Heart right ventricle (tissue), 16 donors: Measurements from ENCODE around the gene TMEM59L. TPM values are rescaled to one million over a fixed set of nuclear protein-coding genes. Genes with fewer than 3 reads are reported as not detected.
A peak's percentile ranks its signal among the peaks of the same experiment; 100 is the strongest.

Source experiments
- ATAC-seq, 8 donors: fragments of 200-7000 bp; cut with Tn5 transposase; one replicate each; pipeline ENCODE4 v1.9.1; 2020; ENCODE audit warnings: mild to moderate bottlenecking in 8 of 8, moderate library complexity in 8 of 8, moderate number of reproducible peaks in 1 of 8
- DNase-seq, 2 donors: peaks; one replicate each; pipeline ENCODE4 v3.0.0-alpha.2; 2020
- H3K27ac ChIP-seq, 10 donors: fragments of 200-600 bp; sonication (generic) in 2 of 10; one replicate each; pipeline versions ENCODE4 v1.5.0 to v1.8.0; 2020 to 2022; ENCODE audit warnings: mild to moderate bottlenecking in 3 of 10
- H3K27me3 ChIP-seq, 7 donors: fragments of 200-600 bp; one replicate each; pipeline ENCODE4 v1.8.0; 2021 to 2022; ENCODE audit warnings: mild to moderate bottlenecking in 2 of 7
- H3K36me3 ChIP-seq, 9 donors: fragments of 200-600 bp; sonication (generic) in 1 of 9; one replicate each; pipeline versions ENCODE4 v1.5.0 to v1.8.0; 2020 to 2022; ENCODE audit warnings: mild to moderate bottlenecking in 2 of 9
- H3K4me1 ChIP-seq, 9 donors: fragments of 200-600 bp; sonication (generic) in 1 of 9; one replicate each; pipeline versions ENCODE4 v1.5.0 to v1.8.0; 2020 to 2022; ENCODE audit warnings: mild to moderate bottlenecking in 4 of 9
- H3K4me3 ChIP-seq, 10 donors: fragments of 200-600 bp; sonication (generic) in 2 of 10; one replicate each; pipeline versions ENCODE4 v1.5.0 to v1.8.0; 2020 to 2022; ENCODE audit warnings: mild to moderate bottlenecking in 7 of 10, moderate library complexity in 2 of 10
- H3K9me3 ChIP-seq, 11 donors: fragments of 200-600 bp in 10 of 11; sonication (generic) in 2 of 11; one replicate each; pipeline versions ENCODE4 v1.5.0 to v1.8.0; 2013 to 2022; ENCODE audit warnings: mild to moderate bottlenecking in 2 of 11, control low read depth in 1 of 11, moderate library complexity in 1 of 11
- CTCF ChIP-seq, 9 donors: fragments of 200-600 bp; sonication (generic) in 2 of 9; IDR thresholded peaks; one replicate each; pipeline versions ENCODE4 v1.5.0 to v1.8.0; 2021 to 2022; ENCODE audit warnings: antibody characterized with exemption in 9 of 9, mild to moderate bottlenecking in 5 of 9, moderate library complexity in 1 of 9
- WGBS, 2 donors: extraction: QIAGEN DNeasy Blood & Tissue Kit; methylation state at CpG; one replicate each; pipeline ENCODE4 v1.1.7; 2013; ENCODE audit warnings: inconsistent platforms in 1 of 2; 5-methylcytosine and 5-hydroxymethylcytosine counted together
- intact Hi-C, 10 donors: fragments of 100-400 bp; cut with DNase I; formaldehyde crosslinking; loops; one replicate each; pipeline versions ENCODE4 v1.11.1 to v1.14.2; 2022
- polyA plus RNA-seq, 2 donors: library from polyadenylated mRNA; stranded (reverse); fragments of 200-250 nt; gene quantifications; one replicate each; pipeline ENCODE4 v1.2.3, GENCODE V29; 2013
- total RNA-seq, 10 donors: library from RNA; stranded (reverse); fragmentation: NEBNext Ultra II Directional in 3 of 10; extraction: Animal tissue kit (Norgen Biotek cat#: 25700) in 3 of 10; gene quantifications; one replicate each; pipeline versions ENCODE4 v1.2.1 to v1.2.4, GENCODE V29; 2021 to 2023
- donor health status: Arrhythmogenic right ventricular cardiomyopathy.
- donor health status: ischemic (EF 13 %, LVEDD 7.1; RV severe dilation, severe dysfunction).
- donor health status: healthy with polysubstance abuse.
- donor health status: DM: no; HTN: yes; CAD: no.
- donor health status: DM: no; HTN: no; CAD: no.
- donor health status: ischemic (EF 25% LVEDD 6.9; RV normal size, moderate dysfunction).
- donor health status: ischemic (EF 25% LVEDD 5.7; RV mildly dilated, moderate dysfunction).
- donor health status: healthy.
- donor health status: DM: yes; HTN: yes; CAD: no.
- donor health status: Ischemic cardiomyopathy.
- donor health status: ischemic (EF 35%, LVEDD 5.7; RV mildly dilated, moderate dysfunction).
- donor health status: nonischemic (EF 11% LVEDD 7.7; RV severe dilation, severe dysfunction).
- donor health status: DM: yes; HTN: yes; CAD: no.
- donor health status: PGD.
- donor health status: ischemic (EF 29% LVEDD 5.4; RV normal size, mild dysfunction).
- donor health status: nonischemic (EF 23%, LVEDD 6.1; RV moderate dilation, normal function).

The TMEM59L gene
- total and polyA plus RNA-seq, 12 donors, result 0.13 to 13.8 (median 1.2) TPM

- Histone ChIP-seq H3K27ac (peak overlapping the region in 9 of 10 donors; percentile 70 to 90 (median 87)), H3K4me3 (no peak overlapping the region), H3K36me3 (peaks cover 0 to 4% (median 0%) of the 10 kb centered on the region in 9 donors), H3K4me1 (peaks cover 17 to 51% (median 46%) of the 10 kb centered on the region in 9 donors), H3K9me3 (no peaks in the 10 kb centered on the region), H3K27me3 (no peaks in the 10 kb centered on the region)
- no peak for TF ChIP-seq CTCF (IDR thresholded peaks at IDR 0.05)
- 48 to 59% methylated on average over 20 of the region's 20 CpGs for WGBS, 2 donors
- intact Hi-C loops, result loop anchor here in 2 of 10 donors (5.0 to 10.0 kb wide), 2 partner anchors 50 to 213 kb away; partner anchors contain the start of gene CRLF1 (in 1 of the 2)
- ATAC-seq (peak; percentile 20 to 74 (median 55)), DNase-seq (peak; percentile 77 to 84)
Measured at GRCh38 chr19:18657590-18658365, 45.1 kb downstream of the TMEM59L start.

GRCh38 chr19:18658366-18658855 lies 45.7 kb downstream of the TMEM59L start:
- ATAC-seq, result no peak
- H3K4me3 ChIP-seq, result no peak overlapping the region
- peaks cover 0 to 4% (median 0%) of the 10 kb centered on the region in 9 donors for H3K36me3 ChIP-seq
- 88 to 94% methylated on average over 4 of the region's 4 CpGs for WGBS, 2 donors
- no peak for TF ChIP-seq CTCF (IDR thresholded peaks at IDR 0.05)
- peak overlapping the region; percentile 54 to 90 (median 86) for H3K27ac ChIP-seq
- H3K4me1 ChIP-seq, result peaks cover 17 to 51% (median 46%) of the 10 kb centered on the region in 9 donors
- H3K27me3 ChIP-seq, result no peaks in the 10 kb centered on the region
- intact Hi-C loops, result loop anchor here in 2 of 10 donors (5.0 to 10.0 kb wide), 2 partner anchors 51 to 214 kb away; partner anchors contain the start of gene CRLF1 (in 1 of the 2)
- no peak for DNase-seq
- no peaks in the 10 kb centered on the region for H3K9me3 ChIP-seq

- no peaks in the 10 kb centered on the region for H3K9me3 ChIP-seq
- H3K4me1 ChIP-seq, result peaks cover 17 to 51% (median 46%) of the 10 kb centered on the region in 9 donors
- ATAC-seq (peak; percentile 29 to 66 (median 60)), DNase-seq (peak; percentile 66 to 67)
- H3K27ac ChIP-seq, result peak overlapping the region; percentile 57 to 90 (median 86)
- intact Hi-C loops, result loop anchor here in 2 of 10 donors (5.0 to 10.0 kb wide), 2 partner anchors 52 to 215 kb away; partner anchors contain the start of gene CRLF1 (in 1 of the 2)
- H3K4me3 ChIP-seq, result peak overlapping the region in 7 of 10 donors; percentile 3 to 37 (median 20)
- 51 to 64% methylated on average over 30 of the region's 30 CpGs for WGBS, 2 donors
- H3K27me3 ChIP-seq, result no peaks in the 10 kb centered on the region
- H3K36me3 ChIP-seq, result peaks cover 0 to 5% (median 0%) of the 10 kb centered on the region in 9 donors
- no peak for TF ChIP-seq CTCF (IDR thresholded peaks at IDR 0.05)
Measured at GRCh38 chr19:18659281-18660050, 46.8 kb downstream of the TMEM59L start.
